ENCODE results near the gene EVA1C. TPM values are rescaled to one million over a fixed set of nuclear protein-coding genes. Genes with fewer than 3 reads are reported as not detected.

EVA1C gene
- polyA plus RNA-seq, 1 of the 3 experiments (the other 2 are of a cell fraction), result 10.1 TPM

- H3K36me3 ChIP-seq (replicated peaks in 1 of 2; ENCODE audit: control insufficient read depth in 1 of 2, insufficient read depth in 2 of 2, low read length in 1 of 2), result peaks cover 68 to 91% of the 10 kb centered on the region in 2 experiments
- ChIA-PET CTCF (interaction anchor here (0.7 to 1.3 kb wide), 4 partner anchors 17 to 242 kb away, joined by 3 to 5 read pairs (median 3); no protein-coding TSS in a partner anchor), POLR2A (no interaction called here)
- peak overlapping the region in 1 of 2 experiments; percentile 24; a peak in 3 of 4 replicates for H3K27ac ChIP-seq (ENCODE audit: low read depth in 2 of 2, low read length in 1 of 2)
- no peak for DNase-seq
- H2AFZ ChIP-seq (ENCODE audit: low read depth), result no peak overlapping the region
- no peak overlapping the region for H3K9ac ChIP-seq
- 83% methylated on average over 6 of the region's 6 CpGs for WGBS (ENCODE audit: low lambda C conversion rate)
- H4K20me1 ChIP-seq (ENCODE audit: insufficient read depth), result no peaks in the 10 kb centered on the region
- no peaks in the 10 kb centered on the region for H3K9me2 ChIP-seq
- no peaks in the 10 kb centered on the region for H3K9me3 ChIP-seq
- TF ChIP-seq ELF1 (IDR thresholded peaks at IDR 0.05) (no peak), NFIC (IDR thresholded peaks at IDR 0.05; ENCODE audit: borderline replicate concordance) (no peak), ZBTB33 (IDR thresholded peaks at IDR 0.05; ENCODE audit: borderline replicate concordance, low read depth) (no peak), MXI1 (IDR thresholded peaks at IDR 0.05; ENCODE audit: low read depth, low read length) (no peak), EP300 (IDR thresholded peaks at IDR 0.05; ENCODE audit: borderline replicate concordance in 1 of 2, low read depth in 1 of 2, low read length in 1 of 2) (no peak), POLR2AphosphoS5 (IDR thresholded peaks at IDR 0.05; ENCODE audit: low read depth, low read length) (no peak), FOXM1 (IDR thresholded peaks at IDR 0.05; ENCODE audit: low read depth) (no peak), NRF1 (IDR thresholded peaks at IDR 0.05; ENCODE audit: low read depth, low read length) (no peak), RFX5 (IDR thresholded peaks at IDR 0.05; ENCODE audit: low read length) (no peak), TCF12 (IDR thresholded peaks at IDR 0.05) (no peak), CHD2 (IDR thresholded peaks at IDR 0.05; ENCODE audit: low read length, partially characterized antibody) (no peak), TEAD4 (IDR thresholded peaks at IDR 0.05; ENCODE audit: borderline replicate concordance, insufficient read depth) (no peak), RXRA (IDR thresholded peaks at IDR 0.05; ENCODE audit: borderline replicate concordance, low read depth) (no peak), IRF3 (IDR thresholded peaks at IDR 0.05; ENCODE audit: low read depth, low read length) (no peak)
- H3K4me3 ChIP-seq (ENCODE audit: low read depth in 2 of 2, low read length in 1 of 2), result no peak overlapping the region
- peaks cover 61% of the 10 kb centered on the region; the same call in 1 of the 2 replicates for H3K79me2 ChIP-seq (ENCODE audit: insufficient read depth)
- peaks cover 10% of the 10 kb centered on the region for H3F3A ChIP-seq (replicated peaks; ENCODE audit: insufficient read depth)
- H3K27me3 ChIP-seq (ENCODE audit: insufficient read depth), result no peaks in the 10 kb centered on the region
- H3K4me1 ChIP-seq (ENCODE audit: control insufficient read depth in 1 of 2, insufficient read depth in 2 of 2, low read depth in 1 of 2, low read length in 1 of 2), result 0 out of 4 replicates have a peak, but pooled peaks cover 0 to 7% of the 10 kb centered on the region in 2 experiments
- H3K4me2 ChIP-seq, result no peak overlapping the region
These were observed 41.3 kb upstream of the EVA1C start for GRCh38 chr21:32370998-32371766.
